Skin epidermis (tissue), 12 donors: ENCODE results near the gene SPAG9.
A peak's percentile ranks its signal among the peaks of the same experiment; 100 is the strongest.
"Not testable (repeated sequence)": the region's sequence is repeated elsewhere in the genome, so short reads cannot be mapped to it uniquely, and the experiment has no call there.

Experiments
- H3K27ac ChIP-seq, 21 experiments: fragments of 200-600 bp; sonication (generic) in 11 of 21; one replicate each; pipeline ENCODE4 v1.5.0; 2020; ENCODE audit warnings: mild to moderate bottlenecking in 3 of 21, inconsistent platforms in 2 of 21, moderate library complexity in 2 of 21
- H3K4me3 ChIP-seq, 7 experiments: fragments of 200-600 bp; sonication (generic) in 2 of 7; one replicate each; pipeline ENCODE4 v1.5.0; 2020; ENCODE audit warnings: inconsistent platforms in 2 of 7, mild to moderate bottlenecking in 2 of 7, moderate library complexity in 1 of 7

SPAG9 gene

DNA sequence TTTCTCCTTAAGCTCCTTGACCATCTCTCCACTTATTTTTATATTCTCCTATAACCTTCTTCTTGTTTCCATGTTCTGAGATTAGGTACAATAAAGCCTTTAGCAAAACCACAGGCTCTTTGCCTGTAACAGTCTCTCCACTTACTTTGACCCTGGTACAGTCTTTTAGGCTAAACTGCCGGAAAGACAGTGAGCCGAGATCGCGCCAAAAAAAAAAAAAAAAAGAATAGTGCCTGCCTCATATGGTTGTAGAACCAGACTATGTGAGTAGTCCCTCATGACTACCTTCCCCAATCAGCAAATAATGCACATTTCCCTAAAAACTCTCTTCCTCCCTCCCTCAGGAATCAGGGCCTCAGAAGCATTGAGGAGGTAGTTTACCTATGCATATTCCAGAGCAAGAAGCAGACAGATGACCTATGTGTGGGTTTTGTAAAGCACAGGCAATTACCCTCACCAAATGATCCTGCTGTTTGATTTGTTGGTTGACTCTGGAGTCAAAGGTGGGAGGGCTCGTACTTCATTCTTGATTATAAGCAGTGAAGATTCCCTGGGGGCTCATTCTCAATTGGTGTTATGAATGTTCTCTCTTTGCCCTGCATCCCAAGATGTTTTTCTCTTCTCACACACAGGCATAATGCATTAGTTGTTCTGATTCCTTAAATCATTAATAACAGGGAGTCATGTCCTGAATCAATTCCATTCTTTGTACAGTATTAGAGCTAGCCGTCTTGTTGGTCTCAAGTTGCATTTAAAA is 23.8 kb upstream of the SPAG9 start:
- H3K4me3 ChIP-seq: no peak overlapping the region
- peak overlapping the region in 1 of 21 experiments; percentile 47 for H3K27ac ChIP-seq

DNA sequence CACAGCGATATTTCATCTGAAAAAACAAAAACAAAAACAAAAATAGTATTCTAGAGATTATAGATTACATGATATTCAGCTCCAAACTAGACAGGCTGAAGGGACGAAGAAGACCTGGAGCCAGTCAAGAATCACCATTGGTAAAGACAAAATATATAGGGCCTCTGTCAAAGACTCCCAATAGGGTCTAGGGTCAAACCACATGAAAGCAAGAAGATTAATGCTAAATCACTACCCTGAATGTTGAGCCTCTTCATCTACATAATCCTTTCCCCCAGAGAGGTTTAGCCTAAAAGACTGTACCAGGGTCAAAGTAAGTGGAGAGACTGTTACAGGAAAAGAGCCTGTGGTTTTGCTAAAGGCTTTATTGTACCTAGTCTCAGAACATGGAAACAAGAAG is 21.9 kb upstream of the SPAG9 start:
- H3K4me3 ChIP-seq: no peak overlapping the region
- no peak overlapping the region for H3K27ac ChIP-seq

DNA sequence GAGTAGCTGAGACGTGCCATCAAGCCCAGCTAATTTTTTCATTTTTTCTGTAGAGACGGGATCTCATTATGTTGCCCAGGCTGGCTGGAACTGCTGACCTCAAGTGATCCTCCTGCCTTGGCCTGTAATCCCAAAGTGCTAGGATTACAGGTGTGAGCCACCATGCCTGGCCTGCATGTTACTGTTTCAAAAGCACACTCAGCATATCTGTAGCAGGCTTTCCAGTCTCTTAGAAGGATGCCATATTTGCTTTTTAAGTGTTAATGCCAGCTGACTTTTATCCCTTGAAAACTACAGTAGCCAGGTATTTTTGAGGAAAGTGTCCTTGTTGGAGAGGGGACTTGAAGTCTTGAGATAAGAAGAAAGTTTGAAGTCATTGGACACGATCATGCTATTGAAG is 15.3 kb upstream of the SPAG9 start:
- no peak overlapping the region for H3K4me3 ChIP-seq
- no peak overlapping the region for H3K27ac ChIP-seq

DNA sequence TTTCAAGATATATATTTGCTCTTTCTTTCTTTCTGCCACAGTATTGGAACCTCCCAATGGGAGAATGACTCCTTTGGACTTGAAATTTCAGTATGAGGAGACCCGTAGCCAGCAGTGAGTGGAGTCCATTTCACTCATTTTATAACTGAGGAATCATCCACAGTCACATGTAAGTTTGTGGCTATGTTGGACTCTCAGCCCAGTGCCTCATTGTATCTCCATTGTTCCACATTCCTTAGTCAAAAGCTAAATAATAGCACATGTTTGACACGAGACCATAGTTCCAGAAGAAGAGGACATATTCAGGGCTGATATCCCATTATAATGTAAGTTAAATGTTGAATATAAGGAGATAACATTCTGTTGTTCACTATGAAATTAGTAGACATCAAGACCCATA is 12.7 kb upstream of the SPAG9 start:
- no peak overlapping the region for H3K4me3 ChIP-seq
- peak overlapping the region in 1 of 21 experiments; percentile 36 for H3K27ac ChIP-seq

DNA sequence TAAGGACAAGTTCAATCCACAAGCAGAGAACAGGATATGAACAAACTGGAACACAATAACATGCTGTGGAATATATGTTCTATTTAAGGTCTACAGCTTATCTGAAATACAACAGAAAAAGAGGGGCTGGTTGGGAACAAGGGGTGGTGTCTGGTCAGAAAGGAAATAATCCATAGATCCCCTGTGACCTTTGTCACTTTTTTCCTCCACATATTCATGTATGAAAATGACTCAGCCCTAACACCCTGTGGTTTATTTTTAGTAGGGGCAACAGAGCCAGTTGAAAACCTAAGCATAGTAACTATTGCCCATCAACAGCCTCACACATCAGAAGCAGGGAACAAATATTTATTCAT is 12.3 kb upstream of the SPAG9 start:
- H3K27ac ChIP-seq: peak overlapping the region in 4 of 21 experiments; percentile 11 to 44 (median 38)

DNA sequence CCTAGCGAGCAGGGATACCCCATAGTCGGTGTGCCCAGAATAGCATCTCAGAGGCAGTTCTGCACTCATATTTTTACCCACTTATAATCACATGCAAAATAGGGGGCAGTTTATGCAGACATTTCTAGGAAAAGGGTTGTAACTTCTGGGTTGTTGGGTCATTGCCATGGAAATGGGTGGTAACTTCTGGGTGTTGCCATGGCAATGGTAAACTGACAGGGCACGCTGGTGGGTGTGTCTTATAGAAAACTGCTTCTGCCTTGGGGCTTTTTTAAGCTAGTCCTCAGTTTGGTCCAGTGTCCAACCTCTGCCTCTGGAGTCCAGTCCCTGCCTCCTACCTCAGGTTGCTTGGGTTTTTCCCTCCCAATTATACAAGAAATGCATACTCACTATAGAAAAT is 7.4 kb upstream of the SPAG9 start:
- H3K4me3 ChIP-seq: no peak overlapping the region

More for the DNA sequence above, 12.3 kb upstream of the SPAG9 start:
- H3K4me3 ChIP-seq: no peak overlapping the region

DNA sequence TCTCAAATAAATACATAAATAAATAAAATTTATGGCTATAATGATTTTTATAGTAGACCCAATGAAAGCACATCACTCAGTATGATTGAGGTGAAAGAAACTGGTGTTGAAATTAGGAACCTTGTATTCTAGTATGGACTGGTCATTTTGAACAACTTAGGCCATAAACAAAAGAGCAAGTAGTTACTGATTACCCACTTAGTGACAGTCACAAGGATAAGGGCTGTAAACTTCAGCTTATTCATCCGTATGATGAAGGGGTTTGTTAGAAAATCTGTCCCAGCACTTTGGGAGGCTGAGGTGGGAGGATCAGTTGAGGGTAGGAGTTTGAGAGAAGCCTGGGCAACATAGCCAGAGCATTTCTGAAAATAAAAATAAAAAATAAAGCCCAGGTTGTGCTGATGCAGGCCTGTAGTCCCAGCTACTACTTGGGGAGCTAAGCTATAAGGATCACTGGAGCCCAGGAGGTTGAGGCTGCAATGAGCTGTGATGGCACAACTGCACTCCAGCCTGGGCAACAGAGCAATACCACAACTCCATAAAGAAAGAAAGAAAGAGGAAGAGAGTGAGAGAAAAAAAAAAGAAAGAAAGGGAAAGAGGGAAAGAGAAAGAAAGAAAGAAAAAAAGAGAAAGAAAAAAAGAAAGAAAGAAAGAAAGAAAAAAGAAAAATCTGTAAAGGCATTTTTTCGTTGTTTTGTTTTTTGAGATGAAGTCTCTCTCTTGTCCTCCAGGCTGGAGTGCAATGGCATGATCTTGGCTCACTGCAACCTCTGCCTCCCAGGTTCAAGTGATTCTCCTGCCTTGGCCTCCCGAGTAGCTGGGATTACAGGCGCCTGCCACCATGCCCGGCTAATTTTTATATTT is 4.2 kb upstream of the SPAG9 start:
- Histone ChIP-seq H3K4me3 (no peak overlapping the region), H3K27ac (no peak overlapping the region)

More for the DNA sequence above, 7.4 kb upstream of the SPAG9 start:
- no peak overlapping the region for H3K27ac ChIP-seq

DNA sequence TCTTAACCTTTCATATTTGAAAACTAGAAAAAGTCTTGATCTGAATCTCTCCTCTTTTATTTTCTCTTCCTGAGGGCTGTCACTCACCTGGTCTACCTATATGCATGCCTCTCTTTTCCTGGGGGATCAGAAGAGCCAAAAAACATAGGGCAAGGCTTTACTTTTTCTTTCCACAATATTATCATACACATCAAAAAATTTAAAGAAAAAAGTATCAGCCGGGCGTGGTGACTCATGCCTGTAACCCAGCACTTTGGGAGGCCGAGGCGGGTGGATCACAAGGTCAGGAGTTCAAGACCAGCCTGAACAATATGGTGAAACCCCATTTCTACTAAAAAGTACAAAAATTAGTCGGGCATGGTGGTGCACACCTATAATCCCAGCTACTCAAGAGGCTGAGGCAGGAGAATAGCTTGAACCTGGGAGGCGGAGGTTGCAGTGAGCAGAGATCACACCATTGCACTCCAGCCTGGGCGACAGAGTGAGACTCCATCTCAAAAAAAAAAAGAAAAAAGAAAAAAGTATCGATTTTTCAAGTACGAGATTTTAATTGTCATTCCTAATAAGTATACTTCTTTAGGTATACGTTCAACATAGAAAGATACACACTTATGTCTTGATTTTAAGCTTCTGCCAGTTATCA is 1.9 kb upstream of the SPAG9 start:
- peak overlapping the region in 20 of 21 experiments; percentile 64 to 100 (median 98) for H3K27ac ChIP-seq
- peak overlapping the region in 1 of 7 experiments; percentile 72 for H3K4me3 ChIP-seq

DNA sequence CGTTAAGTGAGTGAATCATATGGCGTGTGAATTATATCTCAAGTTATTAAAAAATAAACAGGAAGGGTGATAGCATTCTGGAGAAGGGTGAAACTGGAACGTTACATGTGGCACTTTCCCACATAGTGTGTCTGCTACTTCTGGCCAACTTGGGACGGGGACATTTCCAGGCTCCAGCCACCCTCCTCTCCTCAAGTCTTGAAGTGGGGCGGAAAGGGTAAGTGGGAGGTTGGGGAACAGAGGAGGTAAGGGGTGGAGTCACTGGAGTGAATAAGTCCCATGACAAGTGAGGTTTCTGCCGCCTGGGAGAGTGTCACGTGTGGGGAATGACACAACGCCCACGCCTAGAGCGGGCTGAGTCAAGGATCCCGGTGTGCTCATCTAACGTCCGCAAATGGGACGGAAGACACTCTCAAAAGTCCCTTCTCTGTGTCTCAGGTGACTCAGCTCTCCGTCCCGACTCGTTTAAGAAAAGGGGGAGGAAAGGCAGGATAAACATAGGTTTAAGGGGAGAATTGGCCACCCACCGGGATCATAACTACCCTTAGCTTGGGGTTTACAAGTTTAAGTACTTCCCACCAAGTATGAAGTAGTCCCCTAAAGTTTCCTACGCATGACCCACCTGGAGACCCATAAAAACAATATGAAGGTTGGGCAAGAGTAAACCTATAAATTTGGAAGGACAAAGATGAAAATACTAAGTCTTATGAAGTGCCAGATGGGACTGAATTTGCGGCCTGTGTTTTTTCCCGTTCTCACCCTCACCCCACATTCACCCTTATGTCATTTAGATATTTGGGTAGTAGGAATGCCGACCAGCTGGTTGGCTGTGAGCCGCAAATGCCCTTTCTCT is 1.2 kb upstream of the SPAG9 start:
- Histone ChIP-seq H3K4me3 (peak overlapping the region; percentile 34 to 100 (median 87)), H3K27ac (peak overlapping the region; percentile 82 to 100 (median 98))

DNA sequence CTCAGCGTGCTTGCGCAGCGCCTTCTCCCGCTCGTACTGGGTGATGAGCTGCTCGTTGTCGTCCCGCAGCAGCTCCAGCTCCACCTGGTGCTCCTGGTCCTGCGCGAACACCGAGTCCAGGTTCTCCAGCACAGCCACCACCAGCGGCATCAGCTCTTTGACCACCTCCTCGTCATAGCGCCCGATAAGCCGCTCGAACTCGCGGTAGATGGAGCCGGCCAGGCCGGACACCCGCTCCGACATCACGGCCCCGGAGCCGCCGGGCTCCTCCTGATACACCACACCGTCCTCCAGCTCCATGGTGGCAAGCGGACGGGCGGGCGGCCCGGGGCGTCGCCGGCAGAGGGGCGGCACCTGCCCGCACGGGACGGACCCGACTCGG is 320 bp downstream of the SPAG9 start:
- Histone ChIP-seq H3K27ac (peak overlapping the region; percentile 86 to 100 (median 97)), H3K4me3 (peak overlapping the region; percentile 60 to 100 (median 91))

DNA sequence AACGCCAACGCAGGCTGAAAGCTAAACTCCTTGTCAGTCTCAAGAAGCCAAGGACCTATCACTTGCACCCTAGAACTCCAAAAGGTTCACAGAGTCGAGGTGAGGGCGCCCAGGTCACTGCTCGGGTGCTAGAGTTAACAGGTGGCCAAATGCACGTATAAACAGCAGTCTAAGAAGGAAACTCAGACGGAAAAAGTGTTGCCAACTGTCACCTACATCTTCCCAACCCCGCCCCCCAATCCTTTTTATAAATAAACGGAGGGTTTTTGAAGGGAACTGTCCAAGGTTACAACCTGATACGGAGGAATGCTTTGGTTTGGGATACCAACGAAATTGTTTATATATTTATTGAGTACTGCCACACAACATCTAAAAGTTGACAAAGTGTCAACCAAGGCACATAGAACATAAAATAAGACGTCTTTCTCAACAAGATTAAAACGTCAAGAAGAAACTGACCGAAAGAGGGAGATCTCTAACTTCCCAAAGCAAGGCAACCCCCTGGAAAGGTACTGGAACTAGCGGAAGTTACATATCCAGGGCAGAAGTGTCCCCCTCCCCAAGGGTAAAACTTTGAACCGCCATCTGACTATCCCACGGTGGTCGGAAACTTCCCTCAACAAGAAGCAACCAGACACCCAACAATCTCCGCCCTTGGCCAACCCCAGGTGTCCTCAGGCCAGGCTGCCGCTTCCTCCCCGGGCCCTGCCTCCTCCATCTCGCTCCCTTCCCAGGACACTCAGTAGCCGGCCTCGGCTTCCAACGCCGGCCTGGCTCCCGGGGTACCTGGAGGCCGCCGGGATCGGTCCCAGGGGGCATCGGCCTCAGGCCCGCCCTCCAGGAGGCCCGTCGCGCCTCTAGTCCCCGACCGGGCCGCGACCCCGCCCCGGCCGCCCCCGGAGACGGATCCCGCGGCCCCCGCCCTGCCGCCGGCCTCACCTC is 982 bp downstream of the SPAG9 start:
- peak overlapping the region; percentile 60 to 100 (median 91) for H3K4me3 ChIP-seq
- H3K27ac ChIP-seq: peak overlapping the region; percentile 86 to 100 (median 97)

DNA sequence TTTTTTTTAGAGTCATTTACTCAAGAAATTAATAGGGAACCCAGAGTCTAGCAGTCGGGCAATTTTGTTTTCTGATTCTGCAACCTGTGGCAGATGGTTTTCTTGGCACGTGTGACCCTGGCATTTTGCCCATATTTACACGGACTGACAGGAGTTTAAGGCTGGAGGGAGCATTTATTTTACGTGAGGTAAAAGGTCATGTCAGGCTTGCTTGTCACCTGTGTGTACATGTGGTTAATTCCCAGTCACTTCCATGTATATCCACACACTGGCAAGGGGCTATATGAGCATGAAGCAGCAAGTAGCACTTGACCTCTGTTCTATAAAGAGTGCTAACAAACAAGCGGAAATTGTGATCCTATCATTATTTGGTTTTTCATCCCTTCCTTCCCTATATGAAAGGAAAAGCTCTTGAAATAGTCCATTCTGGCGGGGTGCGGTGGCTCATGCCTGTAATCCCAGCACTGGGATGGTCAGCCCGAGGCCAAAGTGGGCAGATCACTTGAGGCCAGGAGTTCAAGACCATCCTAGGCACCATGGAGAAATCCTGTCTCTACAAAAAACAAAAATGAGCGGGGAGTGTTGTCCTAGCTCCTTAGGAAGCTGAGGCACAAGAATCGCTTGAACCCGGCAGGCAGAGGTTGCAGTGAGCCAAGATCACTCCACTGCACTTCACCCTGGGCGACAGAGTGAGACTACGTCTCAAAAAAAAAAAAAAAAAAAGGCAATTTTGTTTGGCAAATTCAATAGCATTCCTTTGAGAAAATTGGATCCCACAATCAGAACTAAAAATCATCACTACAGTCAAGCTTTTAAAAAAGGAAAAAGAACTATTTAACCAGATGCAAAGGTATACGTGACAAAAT is 2.1 kb downstream of the SPAG9 start:
- Histone ChIP-seq H3K4me3 (peak overlapping the region in 3 of 7 experiments; percentile 72 to 100 (median 99)), H3K27ac (peak overlapping the region in 3 of 21 experiments; percentile 3 to 98 (median 94))

DNA sequence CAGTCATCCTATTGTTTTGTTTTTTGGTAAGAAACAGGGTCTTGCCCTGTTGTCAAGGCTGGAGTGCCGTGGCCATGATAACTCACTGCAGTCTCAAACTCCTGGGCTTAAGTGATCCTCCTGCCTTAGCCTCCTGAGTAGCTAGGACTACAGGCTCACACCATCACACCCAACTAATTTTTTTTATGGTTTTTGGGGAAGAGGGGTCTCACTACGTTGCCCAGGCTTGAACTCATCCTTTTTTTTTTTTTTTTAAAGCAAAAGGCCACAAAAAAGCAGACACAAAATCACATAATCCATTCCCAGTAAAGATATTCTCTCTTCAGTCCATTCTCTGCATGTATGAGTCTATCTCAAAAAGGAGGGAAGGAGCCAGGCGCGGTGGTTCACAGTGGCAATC is 5.5 kb downstream of the SPAG9 start:
- no peak overlapping the region for H3K4me3 ChIP-seq
- H3K27ac ChIP-seq: no peak overlapping the region

DNA sequence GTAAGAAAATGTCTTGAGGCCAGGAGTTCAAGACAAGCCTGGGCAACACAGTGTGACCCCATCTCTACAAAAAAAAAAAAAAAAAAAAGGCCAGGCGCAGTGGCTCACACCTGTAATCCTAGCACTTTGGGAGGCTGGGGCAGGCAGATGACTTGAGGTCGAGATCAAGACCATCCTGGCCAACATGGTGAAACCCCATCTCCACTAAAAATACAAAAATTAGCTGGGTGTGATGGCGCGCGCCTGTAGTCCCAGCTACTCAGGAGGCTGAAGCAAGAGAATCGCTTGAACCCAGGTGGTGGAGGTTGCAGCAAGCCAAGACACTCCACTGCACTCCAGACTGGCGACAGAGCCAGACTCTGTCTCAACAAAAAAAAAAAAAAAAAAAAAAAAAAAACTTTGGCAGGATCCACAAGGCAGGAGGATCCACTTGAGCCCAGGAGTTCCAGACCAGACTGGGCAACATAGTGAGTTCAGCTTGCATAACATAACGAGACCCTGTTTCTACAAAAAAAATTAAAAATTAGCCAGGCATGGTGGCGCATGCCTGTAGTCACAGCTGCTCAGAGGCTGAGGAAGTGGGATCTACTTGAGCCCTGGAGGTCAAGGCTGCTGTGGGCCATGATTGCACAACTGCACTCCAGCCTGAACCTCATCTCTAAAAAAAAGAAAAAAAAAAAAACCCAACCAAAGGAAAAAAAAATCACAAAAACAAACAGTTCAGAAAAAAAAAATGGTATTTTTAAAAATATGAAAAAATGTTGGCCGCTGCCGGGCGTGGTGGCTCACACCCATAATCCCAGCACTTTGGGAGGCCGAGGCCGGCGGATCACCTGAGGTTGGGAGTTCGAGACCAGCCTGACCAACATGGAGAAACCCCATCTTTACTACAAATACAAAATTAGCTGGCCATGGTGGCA is 8.1 kb downstream of the SPAG9 start:
- H3K27ac ChIP-seq: peak overlapping the region in 1 of 21 experiments; percentile 16
- H3K4me3 ChIP-seq: not testable (repeated sequence)

DNA sequence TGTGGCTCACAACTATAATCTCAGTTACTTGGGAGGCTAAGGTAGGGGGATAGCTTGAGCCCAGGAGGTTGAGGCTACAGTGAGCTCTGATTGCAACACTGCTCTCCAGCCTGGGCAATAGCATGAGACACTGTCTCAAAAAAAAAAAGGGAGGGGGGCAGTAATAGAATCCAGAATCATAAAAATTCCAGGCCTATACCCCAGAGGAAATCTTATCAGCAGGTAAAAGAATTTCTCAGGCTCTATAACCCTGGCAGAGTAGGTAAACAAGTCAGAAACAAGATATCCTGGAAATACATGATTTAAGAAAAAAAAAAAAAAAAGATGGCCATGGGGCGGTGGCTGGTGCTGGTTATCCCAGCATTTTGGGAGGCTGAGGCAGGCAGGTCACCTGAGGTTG is 12.9 kb downstream of the SPAG9 start:
- Histone ChIP-seq H3K27ac (no peak overlapping the region), H3K4me3 (no peak overlapping the region)

DNA sequence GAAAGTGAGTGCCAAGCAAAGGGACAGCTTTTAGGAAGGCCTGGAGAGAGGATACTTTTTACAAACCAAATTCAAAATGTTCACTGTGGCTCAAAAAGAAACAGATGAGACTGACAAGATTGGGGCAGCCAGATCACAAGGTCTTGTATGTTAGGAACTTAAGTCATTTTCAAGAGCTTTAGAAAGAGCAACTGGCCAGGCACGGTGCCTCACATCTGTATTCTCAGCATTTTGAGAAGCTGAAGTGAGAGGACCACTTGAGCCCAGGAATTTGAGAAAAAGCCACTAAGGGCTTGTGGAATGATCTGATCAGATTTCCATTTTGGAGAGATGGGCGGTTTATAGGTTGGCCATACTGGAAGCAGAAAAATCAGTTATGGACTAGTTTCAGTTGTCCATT is 17.2 kb downstream of the SPAG9 start:
- Histone ChIP-seq H3K4me3 (no peak overlapping the region), H3K27ac (no peak overlapping the region)
